Measurements from ENCODE around the gene UBTD1.
"Not testable (repeated sequence)": the region's sequence is repeated elsewhere in the genome, so short reads cannot be mapped to it uniquely, and the experiment has no call there.

Gene UBTD1

DNA sequence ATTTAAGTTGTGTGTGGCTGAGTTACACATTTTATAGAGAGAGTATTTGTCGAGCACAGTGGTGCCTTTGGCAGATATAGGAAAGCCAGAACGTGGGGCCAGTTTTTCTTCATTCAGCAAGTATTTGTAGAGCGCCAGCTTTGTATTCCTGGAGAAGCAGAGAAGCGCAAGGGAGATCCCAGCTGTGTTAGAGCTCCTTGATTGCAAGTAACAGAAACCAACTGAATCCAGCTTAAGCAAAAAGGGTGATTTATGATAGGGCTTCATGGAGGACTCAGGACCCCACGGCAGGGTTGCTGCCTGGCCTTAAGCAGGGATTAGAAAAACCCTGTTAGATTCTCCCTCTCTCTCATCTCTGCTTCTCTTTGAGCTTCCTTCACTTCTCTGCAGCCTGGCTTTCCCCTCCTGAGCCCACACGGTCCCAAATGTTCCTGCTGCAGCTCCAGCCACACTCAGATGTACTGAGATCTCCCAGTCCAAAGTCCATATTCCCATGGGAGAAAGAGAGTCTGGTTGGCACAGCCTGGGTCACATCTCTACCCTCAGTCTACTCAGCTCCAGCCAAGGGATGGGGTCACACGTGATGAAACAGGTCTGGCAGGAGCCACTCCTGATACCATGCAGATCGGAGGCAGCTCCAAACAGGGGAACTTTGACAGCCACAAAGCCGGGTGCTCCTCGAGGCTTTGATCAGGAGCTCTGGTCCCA lies 16.7 kb downstream of the UBTD1 start:
- no peak for DNase-seq (ENCODE audit: low read depth)

GRCh38 chr10:97517096-97517750 lies 18.5 kb downstream of the UBTD1 start:
- no peak for DNase-seq (ENCODE audit: low read depth)

DNA sequence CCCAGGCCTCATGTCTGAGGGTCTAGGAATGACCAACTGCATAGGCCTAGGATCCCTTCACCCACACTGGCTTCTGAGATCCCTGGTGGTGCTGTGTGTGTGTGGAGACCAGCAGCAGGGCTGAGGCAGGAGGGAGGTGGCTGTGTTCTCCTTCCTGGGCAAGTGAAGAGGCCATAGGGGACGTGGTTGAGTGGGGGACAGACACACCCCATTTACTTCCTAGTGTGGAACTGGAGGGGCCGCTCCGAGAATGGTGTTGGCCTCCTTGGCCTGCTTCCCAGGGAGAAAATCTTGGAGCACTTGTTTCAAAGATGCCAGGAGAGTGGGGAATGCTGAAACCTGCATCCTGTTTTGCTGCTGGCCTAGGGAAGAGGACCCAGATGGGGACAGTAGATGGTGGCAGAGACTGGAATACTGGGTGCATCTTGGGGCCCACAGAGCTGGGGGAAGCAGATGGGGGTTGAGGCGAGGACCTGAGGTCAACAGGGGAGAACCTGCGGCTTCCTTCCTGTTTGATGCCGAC lies 19.1 kb downstream of the UBTD1 start:
- no peak for DNase-seq (ENCODE audit: low read depth)

- no peak for DNase-seq (ENCODE audit: low read depth)
Measured at GRCh38 chr10:97518301-97519043, 19.7 kb downstream of the UBTD1 start.

- DNase-seq (ENCODE audit: low read depth) = no peak
Measured at GRCh38 chr10:97519342-97519741, 20.6 kb downstream of the UBTD1 start.

GRCh38 chr10:97520520-97520919 lies 21.8 kb downstream of the UBTD1 start:
- no peak for DNase-seq (ENCODE audit: low read depth)

DNA sequence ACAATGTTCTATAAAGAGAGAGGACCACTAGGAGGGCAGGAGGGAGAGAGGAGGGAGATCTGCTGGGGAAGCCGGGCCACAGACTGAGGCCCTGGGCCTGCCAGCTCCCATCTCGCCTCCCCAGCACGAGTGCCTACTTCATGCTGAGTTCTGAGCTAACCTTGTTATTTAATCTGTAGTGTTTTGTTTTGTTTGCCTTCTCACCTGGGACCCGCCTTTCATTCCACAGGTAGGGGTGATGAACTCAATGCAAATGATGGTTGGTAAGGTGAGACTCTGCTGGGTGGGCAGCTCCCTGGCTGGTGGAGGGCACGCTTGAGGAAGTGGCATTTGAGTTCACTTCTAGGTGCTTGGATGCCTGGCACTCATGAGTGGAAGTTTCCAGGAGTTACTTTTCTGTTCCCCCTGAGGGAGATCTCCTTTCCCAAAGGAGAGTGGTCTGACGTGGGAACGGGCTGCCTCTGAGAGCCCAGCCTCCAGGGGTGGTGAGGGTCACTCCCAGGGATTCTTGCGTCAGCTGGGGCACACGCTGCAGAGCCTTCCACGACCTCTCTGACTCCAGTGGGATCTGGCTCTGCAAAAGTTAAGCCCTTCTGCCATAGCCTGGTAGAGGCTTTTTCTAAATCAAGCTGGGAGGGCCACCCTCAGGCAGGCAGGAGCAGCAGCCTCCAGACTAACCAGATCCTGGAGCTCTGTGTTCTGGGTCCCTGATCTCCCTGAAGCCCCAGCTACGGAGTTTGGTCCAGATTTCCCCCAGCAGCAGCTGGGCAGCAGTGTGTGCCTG lies 22.4 kb downstream of the UBTD1 start:
- no peak for DNase-seq (ENCODE audit: low read depth)

- no peak for DNase-seq (ENCODE audit: low read depth)
Measured at GRCh38 chr10:97522071-97522470, 23.3 kb downstream of the UBTD1 start.

DNA sequence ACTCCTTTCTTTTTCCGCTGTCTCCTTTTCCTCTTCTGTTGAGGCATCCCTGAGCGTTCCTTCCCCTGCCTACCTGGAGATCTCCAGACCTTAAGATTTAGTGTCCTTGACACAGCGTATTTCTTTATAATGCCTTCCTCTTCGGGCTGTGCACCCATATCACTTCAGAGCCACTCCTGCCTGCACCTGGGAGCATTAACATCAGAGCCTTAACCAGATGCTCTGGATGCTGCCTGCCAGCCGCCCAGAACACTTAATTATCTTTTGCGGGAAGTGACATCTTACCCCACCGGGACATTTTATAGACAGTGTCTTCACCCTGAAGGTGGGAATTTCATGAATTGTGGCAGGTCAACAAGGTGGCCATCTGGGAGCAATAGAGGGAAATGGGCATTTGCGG lies 24.2 kb downstream of the UBTD1 start:
- DNase-seq (ENCODE audit: low read depth) = no peak

DNA sequence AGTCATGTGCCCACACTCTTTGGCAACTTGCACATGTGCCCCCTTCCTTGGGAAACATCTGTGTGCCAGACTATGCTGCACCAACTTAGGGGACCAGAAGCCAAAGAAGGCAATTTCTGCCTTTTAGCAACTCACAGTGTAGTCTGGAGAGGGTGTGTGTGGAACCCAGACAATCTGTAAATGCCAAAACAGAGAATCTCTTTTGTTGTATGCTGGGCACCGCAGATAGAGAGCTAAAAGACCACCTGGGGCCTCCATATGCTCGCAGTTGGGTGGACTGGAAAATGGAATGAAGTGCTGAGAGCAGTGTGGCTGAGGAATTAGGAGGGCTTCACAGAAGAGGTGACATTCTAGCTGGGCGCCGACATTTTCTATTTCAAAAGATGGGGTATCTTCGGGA lies 26.4 kb downstream of the UBTD1 start:
- DNase-seq (ENCODE audit: low read depth) = no peak

- no peak for DNase-seq (ENCODE audit: low read depth)
Measured at GRCh38 chr10:97525683-97526110, 27.0 kb downstream of the UBTD1 start.

- not testable (repeated sequence) for DNase-seq (ENCODE audit: low read depth)
Measured at GRCh38 chr10:97528876-97529275, 30.2 kb downstream of the UBTD1 start.

DNA sequence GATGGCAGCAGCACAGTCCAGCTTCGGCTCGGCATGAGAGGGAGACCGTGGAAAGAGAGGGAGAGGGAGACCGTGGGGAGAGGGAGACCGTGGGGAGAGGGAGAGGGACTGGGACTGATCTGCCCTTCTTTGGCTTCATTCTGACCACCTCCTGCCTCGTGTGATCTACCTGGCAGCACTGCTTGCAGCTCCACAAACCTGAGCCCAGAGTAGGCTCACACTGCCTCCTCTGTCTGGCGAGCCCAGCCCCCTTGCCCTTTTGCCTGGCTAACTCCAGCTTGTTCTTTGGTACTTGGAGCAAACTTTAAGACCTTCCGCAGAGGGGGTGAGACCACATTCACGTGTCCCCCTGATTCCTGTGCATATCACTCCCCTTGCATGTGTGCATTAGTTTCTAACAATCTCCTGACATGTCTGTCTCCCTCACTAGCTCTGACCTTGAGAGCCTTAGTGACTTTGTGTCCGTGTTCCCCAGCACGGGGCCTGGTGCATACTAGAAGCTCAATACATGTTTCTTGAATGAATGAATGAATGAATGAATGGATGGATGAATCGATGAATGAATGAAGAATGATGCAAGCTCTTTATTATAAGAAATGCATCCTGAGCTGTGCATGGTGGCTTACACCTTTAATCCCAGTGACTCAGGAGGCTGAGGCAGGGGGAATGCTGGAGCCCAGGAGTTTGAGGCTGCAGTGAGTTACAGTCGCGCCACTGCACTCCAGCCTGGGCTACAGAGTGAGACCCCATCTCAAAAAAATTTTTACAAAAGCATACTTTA lies 31.2 kb downstream of the UBTD1 start:
- DNase-seq (ENCODE audit: low read depth) = no peak

DNA sequence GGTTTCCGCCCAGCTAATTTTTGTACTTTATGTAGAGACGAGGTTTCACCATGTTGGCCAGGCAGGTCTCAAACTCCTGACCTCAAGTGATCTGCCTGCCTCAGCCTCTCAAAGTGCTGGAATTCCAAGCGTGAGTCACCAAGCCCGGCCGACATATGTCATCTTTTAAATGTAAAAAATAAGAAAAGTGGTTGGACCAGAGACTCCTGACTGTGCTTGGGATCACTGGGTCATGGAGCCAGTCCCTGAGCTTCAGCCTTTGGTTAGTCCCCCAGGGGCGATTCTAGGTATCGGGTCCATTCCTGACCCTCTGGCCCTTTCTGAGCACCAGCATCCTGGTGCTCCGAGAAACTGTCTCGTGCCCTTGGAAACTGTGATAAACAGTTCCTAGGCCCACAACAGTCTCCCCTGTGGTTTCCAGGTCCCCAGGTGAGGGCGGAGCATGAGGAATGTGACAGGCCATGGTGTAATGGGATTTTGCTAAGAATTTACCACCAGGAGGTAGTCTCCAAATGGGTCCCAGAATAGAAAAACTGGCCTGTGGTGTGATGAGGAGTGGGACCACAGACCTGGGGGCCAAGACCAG lies 32.8 kb downstream of the UBTD1 start:
- no peak for DNase-seq (ENCODE audit: low read depth)

DNA sequence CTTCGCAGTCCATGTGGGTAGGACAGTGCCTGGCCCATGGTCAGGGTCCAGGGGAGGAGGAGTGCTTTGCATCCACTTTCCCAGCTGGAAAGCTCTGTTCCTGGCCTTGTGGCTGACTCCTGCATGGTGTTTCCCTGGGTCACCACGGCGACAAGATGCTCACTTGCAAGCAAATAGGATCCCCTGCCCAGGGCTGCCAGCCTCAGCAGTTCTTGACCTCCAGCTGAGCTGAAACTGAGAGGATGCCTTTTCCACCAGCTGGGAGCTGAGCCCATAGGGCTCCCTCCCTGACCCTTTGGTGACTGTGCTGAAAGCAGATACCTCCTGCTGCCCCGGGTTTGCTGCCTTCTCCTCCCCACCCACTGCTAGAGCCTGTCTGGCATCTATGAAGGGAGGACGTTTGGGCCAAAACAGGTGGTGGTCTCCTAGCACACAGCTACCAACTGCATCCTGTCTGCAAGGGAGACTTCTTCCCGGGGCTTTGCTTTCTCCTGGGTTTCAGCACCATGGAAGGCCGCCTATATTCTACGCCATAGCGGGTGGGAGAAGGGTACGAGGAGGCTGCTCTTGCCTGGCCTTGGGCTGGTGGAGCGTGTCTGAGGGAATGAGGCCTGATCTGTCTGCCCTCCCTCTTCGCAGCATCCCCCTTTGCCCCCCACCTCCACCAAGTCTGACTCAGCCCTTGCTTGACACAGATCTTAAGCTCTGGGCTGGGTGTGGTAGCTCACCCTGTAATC lies 34.4 kb downstream of the UBTD1 start:
- no peak for DNase-seq (ENCODE audit: low read depth)

DNA sequence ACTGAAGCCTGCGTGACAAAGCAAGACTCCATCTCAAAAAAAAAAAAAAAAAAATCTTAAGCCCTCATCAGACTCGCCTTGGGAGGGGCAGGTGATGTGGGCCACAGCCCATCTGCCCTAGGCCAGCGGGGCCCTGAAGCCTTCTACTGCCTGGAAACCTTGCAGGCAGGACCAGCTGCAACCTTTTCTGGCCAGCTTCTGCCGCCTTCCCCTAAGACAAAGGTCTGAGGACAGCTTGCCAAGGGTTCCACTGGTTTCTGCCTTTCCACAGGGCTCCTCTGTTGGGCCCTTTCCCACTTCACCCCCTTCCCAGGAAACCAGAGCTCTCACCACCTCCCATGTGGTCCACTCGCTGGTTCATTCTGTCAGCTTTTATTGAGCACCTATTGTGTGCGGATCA lies 35.2 kb downstream of the UBTD1 start:
- no peak for DNase-seq (ENCODE audit: low read depth)

DNA sequence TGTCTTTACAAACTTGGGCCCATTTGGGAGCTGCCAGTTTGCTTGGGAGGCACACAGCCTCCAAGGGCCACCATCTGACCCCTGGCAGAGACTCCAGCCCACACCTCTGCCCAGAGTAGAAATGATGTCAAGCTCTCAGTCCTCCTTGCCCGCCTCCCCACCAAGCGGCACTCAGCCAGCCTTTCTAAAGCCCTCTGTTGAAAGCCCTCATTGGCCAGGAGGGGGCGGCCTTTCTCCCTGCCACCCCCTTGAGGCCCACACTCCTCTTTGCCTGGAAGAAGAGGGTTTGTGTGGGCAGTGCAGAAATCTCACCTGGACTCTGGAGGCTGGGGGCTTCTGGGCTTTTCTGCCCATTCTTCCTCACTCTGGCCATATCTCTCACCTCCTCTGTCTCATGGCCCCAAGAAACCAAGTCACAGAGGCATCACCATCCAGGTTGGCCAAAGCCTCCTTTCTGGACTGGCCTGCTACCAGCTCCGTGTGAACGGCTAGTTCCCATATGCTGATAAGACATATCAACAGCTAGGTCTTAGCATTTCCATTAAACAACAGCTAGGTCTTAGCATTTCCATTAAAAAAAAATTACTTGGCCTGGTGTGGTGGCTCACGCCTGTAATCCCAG lies 36.1 kb downstream of the UBTD1 start:
- DNase-seq (ENCODE audit: low read depth) = no peak

- no peak for DNase-seq (ENCODE audit: low read depth)
Measured at GRCh38 chr10:97537186-97537869, 38.6 kb downstream of the UBTD1 start.

DNA sequence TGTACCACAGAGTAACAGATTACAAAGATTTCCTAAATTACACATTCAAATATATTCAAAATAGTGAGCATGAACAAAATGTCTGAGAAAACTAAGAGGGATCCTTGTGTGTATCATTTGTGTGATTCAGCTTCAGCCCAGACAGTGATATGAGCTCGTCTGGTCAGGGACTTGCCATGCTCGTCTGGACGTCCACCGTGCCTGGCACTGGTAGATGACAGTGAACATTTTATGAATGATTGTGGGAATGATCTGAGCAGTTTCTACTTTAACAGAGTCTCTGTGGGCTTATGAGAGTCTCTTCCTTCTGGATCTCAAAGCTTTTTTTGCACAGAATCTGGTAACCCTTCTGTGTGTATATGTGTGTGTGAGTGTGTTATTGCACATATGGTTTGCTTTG lies 39.7 kb downstream of the UBTD1 start:
- DNase-seq (ENCODE audit: low read depth) = no peak
